Posterior vena cava (tissue), 2 donors: ENCODE data around the gene SORCS2. TPM values are rescaled to one million over a fixed set of nuclear protein-coding genes. Genes with fewer than 3 reads are reported as not detected.
A peak's percentile ranks its signal among the peaks of the same experiment; 100 is the strongest.

Source experiments
- DNase-seq: peaks from one replicate; pipeline ENCODE4 v3.0.0-alpha.2; 2020; ENCODE audit warnings: low spot score
- intact Hi-C, 2 donors: fragments of 100-400 bp; cut with DNase I; formaldehyde crosslinking; loops; one replicate each; pipeline versions ENCODE4 v1.14.1 to v1.14.2; 2022 to 2023
- long read RNA-seq, 2 donors: library from polyadenylated mRNA; unstranded; transcript quantifications; one replicate each; pipeline ENCODE4 v2.0.0, GENCODE V29; 2020 to 2021
- total RNA-seq, 2 donors: library from RNA; stranded (reverse); fragmentation: NEBNext Ultra II Directional; extraction: Animal tissue kit (Norgen Biotek cat#: 25700); gene quantifications; one replicate each; pipeline ENCODE4 v1.2.1, GENCODE V29; 2021
- donor health status: DM: yes; HTN: yes; CAD: no.
- donor health status: DM: yes; HTN: yes; CAD: no.

Gene SORCS2
- total RNA-seq = 10 to 100 TPM in 1 of 2 donors, 1 to 10 TPM in 1; 5.0 to 11.9 TPM
- long read RNA-seq, donor 1, partial matches to known transcripts = 5 of 6 reads
- long read RNA-seq, donor 1, other reads (novel, unspliced or antisense) = 1 of 6 reads
- long read RNA-seq, donor 2, partial matches to known transcripts = 3 of 5 reads
- long read RNA-seq, donor 2, other reads (novel, unspliced or antisense) = 2 of 5 reads

- intact Hi-C loops = loop anchor here (2.0 to 5.0 kb wide), 3 partner anchors 102 to 525 kb away; no protein-coding TSS in a partner anchor
- DNase-seq = peak; percentile 89
These were observed at the start of gene SORCS2 for GRCh38 chr4:7192252-7193029. Gene SORCS2 (plus strand): TSS chr4:7192538.

- intact Hi-C loops = no loop called here
- no peak for DNase-seq
These were observed 47.7 kb upstream of the SORCS2 start for GRCh38 chr4:7144374-7145290.

- no peak for DNase-seq
- intact Hi-C loops = no loop called here
These were observed 46.9 kb upstream of the SORCS2 start for GRCh38 chr4:7145291-7145934.

- no peak for DNase-seq
- intact Hi-C loops = no loop called here
These were observed 46.1 kb upstream of the SORCS2 start for GRCh38 chr4:7146059-7146785.

GRCh38 chr4:7146786-7147115 is 45.6 kb upstream of the SORCS2 start:
- DNase-seq = no peak
- intact Hi-C loops = no loop called here

GRCh38 chr4:7147261-7147660 is 45.1 kb upstream of the SORCS2 start:
- DNase-seq = no peak
- intact Hi-C loops = no loop called here

GRCh38 chr4:7147661-7148310 is 44.6 kb upstream of the SORCS2 start:
- intact Hi-C loops = no loop called here
- no peak for DNase-seq

GRCh38 chr4:7148337-7148736 is 44.0 kb upstream of the SORCS2 start:
- intact Hi-C loops = no loop called here
- no peak for DNase-seq

GRCh38 chr4:7150036-7150635 is 42.2 kb upstream of the SORCS2 start:
- DNase-seq = no peak
- intact Hi-C loops = no loop called here

GRCh38 chr4:7151668-7152227 is 40.6 kb upstream of the SORCS2 start:
- intact Hi-C loops = no loop called here
- DNase-seq = no peak

- intact Hi-C loops = no loop called here
- DNase-seq = peak; percentile 72
These were observed 38.6 kb upstream of the SORCS2 start for GRCh38 chr4:7153711-7154110.

GRCh38 chr4:7154351-7154981 is 37.9 kb upstream of the SORCS2 start:
- intact Hi-C loops = no loop called here
- DNase-seq = peak; percentile 78

GRCh38 chr4:7155590-7156071 is 36.7 kb upstream of the SORCS2 start:
- intact Hi-C loops = loop anchor here in 1 of 2 donors (1.0 kb wide), 1 partner anchor 33 kb away; no protein-coding TSS in a partner anchor
- peak; percentile 66 for DNase-seq

GRCh38 chr4:7156328-7156727 is 36.0 kb upstream of the SORCS2 start:
- DNase-seq = peak; percentile 41
- intact Hi-C loops = no loop called here

- DNase-seq = peak; percentile 84
- intact Hi-C loops = no loop called here
These were observed 35.4 kb upstream of the SORCS2 start for GRCh38 chr4:7156761-7157488.

- DNase-seq = peak; percentile 72
These were observed 34.7 kb upstream of the SORCS2 start for GRCh38 chr4:7157666-7158065.

More at GRCh38 chr4:7157666-7158065, 34.7 kb upstream of the SORCS2 start:
- intact Hi-C loops = no loop called here
